Astrocyte (in vitro differentiated cells and primary cell): ENCODE results near the gene DPM3. TPM values are rescaled to one million over a fixed set of nuclear protein-coding genes. Genes with fewer than 3 reads are reported as not detected.

Experiments used
- DNase-seq: peaks from one replicate; pipeline ENCODE4 v3.0.0-alpha.2; 2010; ENCODE audit warnings: low read depth
- FAIRE-seq: peaks from 2 replicates; lab custom pipeline; 2011; peaks lifted over from hg19 to GRCh38; lab: Jason Lieb, UNC
- H2AFZ ChIP-seq: 2 replicates; pipeline ENCODE4 v1.6.0; 2012; ENCODE audit warnings: low read depth, low read length, inconsistent platforms
- H3K27ac ChIP-seq: 2 replicates; pipeline ENCODE4 v1.5.1; 2011; ENCODE audit warnings: low read depth, low read length, inconsistent platforms
- H3K27me3 ChIP-seq: 2 replicates; pipeline ENCODE4 v1.6.0; 2011; ENCODE audit warnings: low read length, inconsistent platforms; ENCODE audit not compliant: insufficient read depth
- H3K36me3 ChIP-seq: 2 replicates; pipeline ENCODE4 v1.5.1; 2011; ENCODE audit warnings: low read length, inconsistent platforms; ENCODE audit not compliant: insufficient read depth
- H3K4me1 ChIP-seq: 2 replicates; pipeline ENCODE4 v1.5.1; 2011; ENCODE audit warnings: low read length, inconsistent platforms; ENCODE audit not compliant: insufficient read depth
- H3K4me2 ChIP-seq: 2 replicates; pipeline ENCODE4 v1.6.0; 2012; ENCODE audit warnings: low read length, inconsistent platforms
- H3K4me3 ChIP-seq: 2 replicates; pipeline ENCODE4 v1.5.1; 2011; ENCODE audit warnings: low read depth, mild to moderate bottlenecking, low read length, inconsistent platforms; ENCODE audit not compliant: insufficient read depth
- H3K79me2 ChIP-seq: 2 replicates; pipeline ENCODE4 v1.6.0; 2012; ENCODE audit warnings: mild to moderate bottlenecking, low read length, inconsistent platforms; ENCODE audit not compliant: insufficient read depth
- H3K9ac ChIP-seq: 2 replicates; pipeline ENCODE4 v1.6.0; 2012; ENCODE audit warnings: mild to moderate bottlenecking, low read length, inconsistent platforms
- H3K9me3 ChIP-seq: 2 replicates; pipeline ENCODE4 v1.5.1; 2012; ENCODE audit warnings: low read depth, mild to moderate bottlenecking, low read length, inconsistent platforms; ENCODE audit not compliant: insufficient read depth
- H4K20me1 ChIP-seq: 2 replicates; pipeline ENCODE4 v1.6.0; 2012; ENCODE audit warnings: low read length, inconsistent platforms; ENCODE audit not compliant: insufficient read depth
- H3K27ac Mint-ChIP-seq: one replicate; pipeline ENCODE4 v1.8.0; 2021; ENCODE audit warnings: mild to moderate bottlenecking, mixed read lengths; ENCODE audit not compliant: unreplicated experiment
- H3K27me3 Mint-ChIP-seq: one replicate; pipeline ENCODE4 v1.8.0; 2021; ENCODE audit warnings: low read depth, mixed read lengths; ENCODE audit not compliant: unreplicated experiment
- H3K36me3 Mint-ChIP-seq: one replicate; pipeline ENCODE4 v1.8.0; 2021; ENCODE audit warnings: low read depth, mixed read lengths; ENCODE audit not compliant: unreplicated experiment
- H3K4me1 Mint-ChIP-seq: one replicate; pipeline ENCODE4 v1.8.0; 2021; ENCODE audit warnings: low read depth, mixed read lengths; ENCODE audit not compliant: unreplicated experiment
- H3K4me3 Mint-ChIP-seq: one replicate; pipeline ENCODE4 v1.8.0; 2021; ENCODE audit warnings: mild to moderate bottlenecking, moderate library complexity, mixed read lengths; ENCODE audit not compliant: unreplicated experiment
- H3K9me3 Mint-ChIP-seq: one replicate; pipeline ENCODE4 v1.8.0; 2021; ENCODE audit warnings: mild to moderate bottlenecking, mixed read lengths; ENCODE audit not compliant: unreplicated experiment
- CTCF ChIP-seq: IDR thresholded peaks from 2 replicates; pipeline ENCODE4 v1.5.1; 2011; ENCODE audit warnings: low read depth, mild to moderate bottlenecking, inconsistent platforms, low read length, moderate library complexity; ENCODE audit not compliant: insufficient read depth
- EZH2 ChIP-seq: IDR thresholded peaks from 2 replicates; pipeline ENCODE4 v1.6.1; 2012; ENCODE audit warnings: mild to moderate bottlenecking, low read length, inconsistent platforms; ENCODE audit not compliant: insufficient read depth
- total RNA-seq: library from RNA; stranded (reverse); gene quantifications from 2 replicates; pipeline ENCODE4 v1.2.1, GENCODE V29; 2021

The DPM3 gene
- total RNA-seq, 1 donor from 2014 or later, result 31.0 TPM

GRCh38 chr1:155133799-155134281 lies 6.5 kb downstream of the DPM3 start:
- H3K27ac ChIP-seq, result peak overlapping the region; percentile 100
- H3K4me3 ChIP-seq, result no peak overlapping the region
- DNase-seq (no peak), FAIRE-seq (no peak)
- TF ChIP-seq CTCF (no peak), EZH2 (no peak)
- H4K20me1 ChIP-seq, result peaks cover 10% of the 10 kb centered on the region
- peaks cover 2% of the 10 kb centered on the region for H3K27me3 ChIP-seq
- Mint-ChIP-seq H3K4me1 (peaks cover 38% of the 10 kb centered on the region), H3K36me3 (peaks cover 10% of the 10 kb centered on the region), H3K4me3 (no peak overlapping the region), H3K9me3 (no peaks in the 10 kb centered on the region), H3K27ac (no peak overlapping the region), H3K27me3 (no peaks in the 10 kb centered on the region)
- H3K4me2 ChIP-seq, result no peak overlapping the region
- H3K36me3 ChIP-seq, result peaks cover 3% of the 10 kb centered on the region
- H2AFZ ChIP-seq, result no peak overlapping the region
- peaks cover 35% of the 10 kb centered on the region for H3K4me1 ChIP-seq
- H3K9me3 ChIP-seq, result no peaks in the 10 kb centered on the region
- peaks cover 22% of the 10 kb centered on the region for H3K79me2 ChIP-seq
- H3K9ac ChIP-seq, result no peak overlapping the region

GRCh38 chr1:155131856-155132255 lies 8.5 kb downstream of the DPM3 start:
- H3K9ac ChIP-seq, result no peak overlapping the region
- H3K79me2 ChIP-seq, result peaks cover 4% of the 10 kb centered on the region
- Mint-ChIP-seq H3K27me3 (no peaks in the 10 kb centered on the region), H3K36me3 (peaks cover 8% of the 10 kb centered on the region), H3K9me3 (no peaks in the 10 kb centered on the region), H3K27ac (no peak overlapping the region), H3K4me3 (peak overlapping the region; percentile 40), H3K4me1 (peaks cover 41% of the 10 kb centered on the region)
- no peak for DNase-seq
- no peaks in the 10 kb centered on the region for H3K9me3 ChIP-seq
- TF ChIP-seq CTCF (no peak), EZH2 (no peak)
- H3K4me3 ChIP-seq, result no peak overlapping the region
- H3K27me3 ChIP-seq, result peaks cover 19% of the 10 kb centered on the region
- FAIRE-seq, result no peak
- H3K27ac ChIP-seq, result no peak overlapping the region
- no peak overlapping the region for H2AFZ ChIP-seq
- peaks cover 46% of the 10 kb centered on the region for H3K4me1 ChIP-seq
- H4K20me1 ChIP-seq, result no peaks in the 10 kb centered on the region
- H3K4me2 ChIP-seq, result no peak overlapping the region
- no peaks in the 10 kb centered on the region for H3K36me3 ChIP-seq

GRCh38 chr1:155131285-155131684 lies 9.0 kb downstream of the DPM3 start:
- Mint-ChIP-seq H3K4me1 (peaks cover 40% of the 10 kb centered on the region), H3K9me3 (no peaks in the 10 kb centered on the region), H3K27ac (no peak overlapping the region), H3K36me3 (peaks cover 8% of the 10 kb centered on the region), H3K4me3 (no peak overlapping the region), H3K27me3 (no peaks in the 10 kb centered on the region)
- H3K27ac ChIP-seq, result no peak overlapping the region
- no peak for FAIRE-seq
- no peaks in the 10 kb centered on the region for H3K9me3 ChIP-seq
- H3K79me2 ChIP-seq, result no peaks in the 10 kb centered on the region
- H4K20me1 ChIP-seq, result no peaks in the 10 kb centered on the region
- peaks cover 24% of the 10 kb centered on the region for H3K27me3 ChIP-seq
- peaks cover 48% of the 10 kb centered on the region for H3K4me1 ChIP-seq
- H3K4me3 ChIP-seq, result no peak overlapping the region
- no peaks in the 10 kb centered on the region for H3K36me3 ChIP-seq
- no peak for DNase-seq
- no peak for TF ChIP-seq CTCF
- TF ChIP-seq EZH2, result no peak
- H3K9ac ChIP-seq, result no peak overlapping the region
- no peak overlapping the region for H2AFZ ChIP-seq
- no peak overlapping the region for H3K4me2 ChIP-seq
